ENCODE measurements around the gene ZBED4.

Gene ZBED4

GRCh38 chr22:49934891-49935557 lies 81.4 kb downstream of the ZBED4 start:
- no peak for DNase-seq

GRCh38 chr22:49935561-49935960 lies 81.9 kb downstream of the ZBED4 start:
- no peak for DNase-seq

- DNase-seq, result no peak
Measured at GRCh38 chr22:49936018-49936972, 82.7 kb downstream of the ZBED4 start.

DNA sequence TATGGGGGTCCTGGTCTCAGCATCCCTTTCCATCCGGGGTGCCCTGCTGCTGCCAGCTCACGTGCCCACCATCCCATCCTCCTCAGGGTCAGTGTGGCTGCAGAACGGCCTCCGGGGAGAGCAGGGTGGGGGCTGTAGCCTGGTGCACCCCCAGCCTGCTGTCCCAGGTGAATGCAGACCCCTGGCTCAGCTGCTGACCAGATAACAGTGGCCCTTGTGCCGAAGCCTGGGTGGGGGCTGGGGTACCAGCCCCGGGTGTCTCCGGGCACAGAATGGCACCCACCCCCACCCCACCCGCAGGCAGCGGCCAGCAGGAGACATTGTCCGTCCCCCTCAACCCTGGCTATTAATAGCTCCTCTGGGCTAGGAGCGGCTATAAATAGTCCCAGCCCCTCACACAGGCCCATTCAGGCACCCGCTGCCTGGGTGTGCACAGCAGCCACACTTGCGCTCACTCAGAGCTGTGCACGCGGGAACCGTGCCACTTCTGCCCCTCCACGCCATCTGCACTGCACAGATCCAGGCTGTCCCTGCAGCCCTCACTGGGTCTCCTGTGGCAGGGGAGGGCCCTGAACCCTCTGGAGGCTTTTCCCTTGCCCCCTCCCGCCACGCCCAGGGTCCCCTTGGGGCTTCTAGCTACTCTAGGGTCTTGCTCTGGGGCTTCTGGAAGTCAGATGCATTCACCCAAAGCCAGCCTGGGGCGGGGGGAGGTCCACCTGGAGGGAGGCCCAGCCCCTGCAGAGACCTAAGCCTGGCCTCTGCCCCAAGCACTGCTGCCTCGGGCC lies 83.5 kb downstream of the ZBED4 start:
- no peak for DNase-seq

GRCh38 chr22:49937758-49938564 lies 84.3 kb downstream of the ZBED4 start:
- no peak for DNase-seq

GRCh38 chr22:49938565-49939136 lies 85.0 kb downstream of the ZBED4 start:
- DNase-seq, result no peak
